ENCODE measurements around the gene TSC22D4. TPM values are rescaled to one million over a fixed set of nuclear protein-coding genes. Genes with fewer than 3 reads are reported as not detected.

TSC22D4 gene
- polyA plus RNA-seq, 5 donors = 39.6 to 78.9 (median 55.3) TPM

DNA sequence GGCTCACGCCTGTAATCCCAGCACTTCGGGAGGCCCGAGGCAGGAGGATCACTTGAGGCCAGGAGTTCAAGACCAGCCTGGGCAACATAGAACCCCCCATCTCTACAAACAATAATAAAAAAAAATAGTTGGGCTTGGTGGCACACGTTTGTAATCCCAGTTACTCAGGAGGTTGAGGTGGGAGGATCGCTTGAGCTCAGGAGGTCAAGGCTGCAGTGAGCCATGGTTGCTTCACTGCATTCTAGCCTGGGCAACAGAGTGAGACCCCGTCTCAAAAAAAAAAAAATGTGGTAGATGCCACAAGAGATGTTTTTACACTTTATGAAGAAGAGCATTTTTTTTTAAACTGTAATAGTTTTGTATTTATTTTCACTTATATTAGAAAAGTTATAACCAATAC lies 17.5 kb upstream of the TSC22D4 start:
- DNase-seq = no peak

GRCh38 chr7:100493476-100494264 lies 14.7 kb upstream of the TSC22D4 start:
- no peak for DNase-seq

- no peak for DNase-seq
Observed at GRCh38 chr7:100492738-100493475, 13.9 kb upstream of the TSC22D4 start.

DNA sequence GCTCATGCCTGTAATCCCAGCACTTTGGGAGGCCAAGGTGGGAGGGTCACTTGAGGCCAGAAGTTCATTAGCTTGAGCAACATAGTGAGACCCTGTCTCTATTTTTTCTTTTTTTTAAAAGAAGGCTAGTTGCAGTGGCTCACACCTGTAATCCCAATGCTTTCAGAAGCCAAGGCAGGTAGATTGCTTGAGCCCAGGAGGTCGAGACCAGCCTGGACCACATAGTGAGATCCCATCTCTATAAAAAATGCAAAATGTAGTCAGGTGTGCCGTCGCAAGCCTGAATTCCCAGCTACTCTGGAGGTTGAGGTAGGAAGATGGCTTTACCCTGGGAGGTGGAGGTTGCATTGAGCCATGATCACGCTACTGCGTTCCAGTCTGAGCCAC lies 12.2 kb upstream of the TSC22D4 start:
- no peak for DNase-seq

DNA sequence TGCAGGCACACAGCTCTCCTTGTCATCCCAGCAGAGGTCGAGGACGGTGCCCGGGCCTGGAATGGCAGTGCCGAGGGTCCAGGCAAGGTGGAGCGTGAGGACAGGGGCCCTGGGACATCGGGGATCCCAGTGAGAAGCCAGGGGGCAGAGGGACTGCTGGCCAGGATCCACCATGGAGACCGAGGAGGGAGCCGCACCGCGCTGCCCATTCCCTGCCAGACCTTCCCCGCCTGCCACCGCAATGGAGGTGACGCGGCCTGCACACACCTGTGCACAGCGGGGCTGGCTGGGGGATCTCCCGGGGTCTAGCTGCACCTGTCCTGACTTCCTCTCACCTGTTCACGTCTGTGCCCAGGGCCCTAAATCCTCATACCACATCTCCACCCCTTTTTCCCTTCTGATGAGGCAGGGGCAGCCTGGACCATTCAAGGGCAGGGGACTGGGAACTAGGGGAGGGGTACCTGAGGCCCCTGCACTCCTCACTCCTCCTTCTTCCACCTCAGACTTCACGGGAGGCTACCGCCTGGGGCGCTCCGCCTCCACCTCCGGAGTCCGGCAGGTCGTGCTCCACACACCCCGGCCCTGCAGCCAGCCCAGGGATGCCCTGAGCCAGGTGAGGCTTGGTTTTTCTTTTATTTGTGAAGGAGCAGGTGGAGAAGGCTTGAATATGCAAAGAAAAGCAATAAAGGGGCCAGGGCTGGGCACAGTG lies 11.6 kb upstream of the TSC22D4 start:
- no peak for DNase-seq

DNA sequence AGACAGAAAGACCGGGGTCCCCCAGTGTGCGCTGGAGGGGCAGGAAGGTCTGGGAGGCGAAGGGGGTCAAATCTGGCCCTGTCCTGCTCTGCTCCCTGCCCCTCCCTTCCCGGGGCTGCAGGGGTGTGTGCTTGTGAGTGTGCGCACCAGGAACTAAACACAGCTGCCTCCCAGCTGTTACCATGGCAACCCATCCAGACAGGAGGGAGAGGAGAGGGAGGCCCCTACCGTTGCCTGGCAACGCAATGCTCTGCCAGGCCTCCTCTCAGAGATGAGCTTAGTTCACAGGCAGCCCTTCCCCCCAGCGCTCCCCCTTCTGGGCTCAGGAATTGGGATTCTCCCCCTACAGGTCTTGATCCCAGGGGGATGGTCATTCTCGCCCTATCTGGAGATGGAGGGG lies 10.8 kb upstream of the TSC22D4 start:
- peak; percentile 78 to 83 for DNase-seq

GRCh38 chr7:100489121-100489520 lies 10.1 kb upstream of the TSC22D4 start:
- no peak for DNase-seq

DNA sequence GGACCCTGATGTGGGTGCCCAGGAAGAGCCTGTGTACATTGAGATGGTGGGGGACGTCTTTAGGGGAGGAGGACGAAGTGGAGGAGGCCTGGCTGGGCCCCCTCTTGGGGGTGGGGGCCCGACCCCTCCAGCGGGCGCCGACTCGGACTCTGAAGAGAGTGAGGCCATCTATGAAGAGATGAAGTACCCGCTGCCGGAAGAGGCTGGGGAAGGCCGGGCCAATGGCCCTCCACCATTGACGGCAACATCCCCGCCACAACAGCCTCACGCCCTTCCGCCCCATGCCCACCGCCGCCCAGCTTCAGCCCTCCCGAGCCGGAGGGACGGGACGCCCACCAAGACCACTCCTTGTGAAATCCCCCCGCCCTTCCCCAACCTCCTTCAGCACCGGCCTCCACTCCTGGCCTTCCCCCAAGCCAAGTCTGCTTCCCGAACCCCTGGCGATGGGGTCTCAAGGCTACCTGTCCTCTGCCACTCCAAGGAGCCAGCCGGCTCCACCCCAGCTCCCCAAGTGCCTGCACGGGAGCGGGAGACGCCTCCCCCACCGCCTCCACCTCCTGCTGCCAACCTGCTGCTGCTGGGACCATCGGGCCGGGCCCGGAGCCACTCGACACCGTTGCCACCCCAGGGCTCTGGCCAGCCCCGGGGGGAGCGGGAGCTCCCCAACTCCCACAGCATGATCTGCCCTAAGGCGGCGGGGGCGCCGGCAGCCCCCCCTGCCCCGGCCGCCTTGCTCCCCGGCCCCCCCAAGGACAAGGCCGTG lies 9.5 kb upstream of the TSC22D4 start:
- DNase-seq = no peak

DNA sequence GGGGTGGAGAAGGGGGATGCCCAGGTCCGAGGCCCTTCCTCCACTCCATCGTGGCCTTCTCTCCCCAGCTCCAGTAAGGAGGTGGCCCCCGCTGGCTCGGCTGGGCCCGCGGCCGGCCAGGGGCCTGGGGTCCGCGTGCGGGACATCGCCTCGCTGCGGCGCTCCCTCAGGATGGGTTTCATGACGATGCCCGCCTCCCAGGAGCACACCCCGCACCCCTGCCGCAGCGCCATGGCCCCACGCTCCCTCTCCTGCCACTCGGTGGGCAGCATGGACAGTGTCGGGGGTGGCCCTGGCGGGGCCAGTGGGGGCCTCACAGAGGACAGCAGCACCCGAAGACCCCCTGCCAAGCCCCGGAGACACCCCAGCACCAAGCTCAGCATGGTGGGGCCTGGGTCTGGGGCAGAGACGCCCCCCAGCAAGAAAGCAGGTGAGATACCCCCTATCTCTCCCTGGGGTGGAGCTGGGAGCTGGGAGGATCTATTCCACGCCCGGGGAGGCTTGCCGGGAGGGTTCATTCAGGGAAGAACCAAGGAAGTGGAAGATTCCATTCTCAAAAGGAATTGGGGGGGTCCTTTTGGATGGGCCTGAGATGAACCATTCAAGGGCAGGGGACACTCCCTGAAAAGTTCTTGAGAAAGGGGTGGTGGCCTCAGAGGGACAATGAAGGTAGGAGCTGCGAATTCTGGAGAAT lies 7.9 kb upstream of the TSC22D4 start:
- DNase-seq = no peak

- DNase-seq = no peak
Observed at GRCh38 chr7:100486111-100486636, 7.2 kb upstream of the TSC22D4 start.

- no peak for DNase-seq
Observed at GRCh38 chr7:100485471-100485876, 6.5 kb upstream of the TSC22D4 start.

DNA sequence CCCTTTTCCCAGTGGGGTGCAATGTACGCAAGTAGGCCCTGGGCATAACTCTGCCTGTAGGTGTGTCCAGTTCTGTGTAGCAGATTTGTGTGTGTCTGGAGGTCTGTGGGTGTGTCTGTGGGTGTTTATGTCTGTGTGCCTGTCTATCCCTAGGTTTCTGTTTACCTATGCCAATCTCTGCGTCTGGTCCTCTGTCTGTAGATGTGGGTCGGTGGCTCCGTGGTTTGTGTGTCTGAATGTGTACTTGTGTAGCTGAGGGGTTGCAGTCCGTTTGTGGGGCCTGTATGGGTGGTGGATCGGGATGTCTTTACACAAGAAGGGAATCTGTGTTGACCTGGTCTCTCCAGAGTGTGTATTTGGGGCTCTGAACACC lies 5.6 kb upstream of the TSC22D4 start:
- DNase-seq = no peak

DNA sequence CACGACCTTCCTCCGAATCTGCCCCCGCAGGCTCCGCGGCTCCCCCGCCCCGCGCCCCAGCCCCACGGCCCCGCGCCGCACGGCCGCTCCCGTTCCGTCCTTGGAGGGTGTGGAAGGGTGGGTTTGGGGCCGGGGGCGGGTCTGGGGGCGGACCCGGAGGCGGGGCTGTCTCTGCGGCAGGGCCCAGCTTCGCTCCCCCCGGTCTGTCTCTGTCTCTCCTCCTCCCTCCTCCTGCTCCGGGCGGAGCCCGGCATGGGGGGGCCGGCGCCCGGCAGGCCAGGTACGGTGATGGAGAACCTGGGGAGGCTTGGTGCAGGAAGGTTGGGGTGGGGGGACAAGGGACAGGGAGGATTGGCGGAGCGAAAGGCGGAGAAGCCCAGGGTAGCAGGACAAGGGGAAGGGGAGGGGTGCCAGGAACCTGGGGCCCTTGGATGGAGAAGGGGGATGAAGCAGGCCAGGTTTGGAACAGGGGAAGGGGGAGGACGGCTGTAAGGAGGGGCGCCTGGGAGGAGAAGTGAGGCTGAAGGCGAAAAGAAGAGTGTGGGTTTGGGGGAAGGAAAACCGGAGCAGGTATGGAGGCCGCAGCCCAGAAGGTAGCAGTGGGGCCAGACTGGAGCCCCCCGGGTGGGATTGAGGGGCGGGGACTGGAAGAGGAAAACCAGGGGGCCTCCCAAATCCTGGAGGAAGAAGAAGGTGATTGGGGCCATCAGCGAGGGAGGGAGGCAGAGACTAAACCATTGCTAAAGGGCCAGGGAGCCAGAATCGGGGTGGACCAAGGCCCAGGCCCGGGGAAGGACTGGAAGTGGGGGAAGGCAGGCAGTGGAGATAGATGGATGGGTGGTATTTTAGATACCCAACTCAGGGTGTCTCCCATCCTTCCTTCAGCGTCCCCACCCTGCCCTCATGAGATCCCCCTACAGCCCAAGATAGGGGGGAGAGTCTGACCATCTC lies 5.0 kb upstream of the TSC22D4 start, which contains the start of gene NYAP1:
Gene NYAP1 (plus strand): TSS at position 206 of the 951 bp plus-strand sequence. CDS start 1,385 bp downstream, outside the sequence.
- DNase-seq = peak; percentile 57 to 70

DNA sequence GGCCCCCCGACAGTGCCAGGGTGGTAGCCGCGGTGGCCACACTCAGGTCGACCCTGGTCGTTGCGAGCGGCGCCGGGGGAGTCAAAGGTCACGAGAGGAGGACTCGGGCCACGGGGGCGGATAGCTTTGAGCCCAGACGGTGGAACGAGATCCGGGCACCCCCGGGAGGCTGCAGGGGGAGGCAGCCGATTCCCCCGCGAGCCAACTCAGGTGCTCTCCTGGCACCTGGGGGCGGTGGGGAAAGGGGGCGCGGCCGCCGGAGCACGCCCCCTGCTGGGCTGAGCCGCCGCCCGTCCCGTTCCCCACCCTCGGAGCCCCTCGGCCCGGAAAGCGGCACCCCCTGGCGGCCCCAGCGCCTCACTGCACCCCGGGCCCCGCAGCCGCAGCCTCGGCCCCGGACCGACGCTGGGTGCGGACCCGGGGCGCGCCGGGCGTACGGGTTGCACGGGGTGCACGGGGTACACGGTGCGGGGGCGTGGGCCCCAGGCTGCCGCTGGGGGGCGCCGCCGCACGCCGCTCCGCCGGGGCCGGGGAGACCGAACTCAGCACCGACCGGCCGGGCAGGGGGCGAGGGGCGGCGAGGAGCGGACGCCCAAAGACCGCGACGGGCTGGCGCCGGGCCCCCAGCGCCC lies 4.2 kb upstream of the TSC22D4 start:
- DNase-seq = peak; percentile 60

GRCh38 chr7:100482728-100483089 lies 3.7 kb upstream of the TSC22D4 start:
- no peak for DNase-seq

GRCh38 chr7:100481466-100481865 lies 2.5 kb upstream of the TSC22D4 start:
- no peak for DNase-seq

- no peak for DNase-seq
Observed at GRCh38 chr7:100477871-100478267, 1.1 kb downstream of the TSC22D4 start.

DNA sequence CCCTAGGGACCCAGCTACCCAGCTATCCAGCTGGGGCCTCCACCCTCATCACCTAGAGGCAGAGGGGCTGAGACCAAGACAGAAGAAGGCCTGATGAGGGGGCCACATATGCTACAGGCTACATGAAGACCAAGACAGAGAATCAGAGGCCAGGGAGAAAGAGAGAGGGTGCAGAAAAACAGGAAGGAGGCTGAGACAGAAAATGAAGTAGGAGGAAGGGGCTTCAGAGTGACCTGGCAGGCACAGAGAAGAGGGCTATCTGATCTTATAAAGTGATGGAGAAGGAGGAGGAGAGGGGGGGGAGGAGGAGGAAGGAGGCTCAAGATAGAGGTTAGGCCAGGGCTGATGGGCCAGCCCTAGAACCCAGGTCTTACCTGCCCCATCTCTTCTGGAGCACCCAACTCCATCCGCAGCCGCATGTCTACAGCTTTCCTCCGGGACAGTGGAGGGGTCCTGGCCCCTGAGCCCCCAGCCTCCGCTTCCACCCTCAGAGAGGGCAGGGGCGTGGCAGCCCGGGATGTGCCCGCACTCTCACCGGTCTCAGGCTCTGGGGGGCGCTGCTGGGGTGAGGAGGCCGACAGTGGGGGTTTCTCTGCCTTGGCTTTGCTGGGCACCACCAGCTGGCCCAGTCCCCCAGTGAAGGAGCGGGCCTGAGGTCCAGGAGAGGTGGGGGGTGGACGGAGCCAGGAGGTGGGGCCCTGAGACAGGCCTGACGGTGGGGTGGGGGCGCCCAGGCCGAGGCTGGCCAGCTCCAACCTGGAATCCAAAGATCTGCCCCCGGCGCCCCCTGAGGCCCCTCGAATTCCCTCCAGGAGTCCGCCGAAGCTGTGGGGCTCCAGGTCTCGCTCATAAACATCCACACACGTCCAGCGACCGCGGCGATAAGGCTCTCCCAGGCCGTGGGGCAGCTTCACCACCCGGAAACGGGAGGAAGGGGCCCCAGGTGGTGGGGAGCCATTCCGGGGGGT lies 1.8 kb downstream of the TSC22D4 start:
- no peak for DNase-seq
